GM18507 (cell line): ENCODE measurements around the gene AUNIP.

Source experiments
- DNase-seq: peaks from one replicate; pipeline ENCODE4 v3.0.0; 2011; ENCODE audit warnings: low read depth; ENCODE audit not compliant: insufficient read length; ENCODE audit errors: extremely low spot score
- FAIRE-seq: peaks from 2 replicates; lab custom pipeline; 2011; peaks lifted over from hg19 to GRCh38; lab: Jason Lieb, UNC

AUNIP gene, protein sequence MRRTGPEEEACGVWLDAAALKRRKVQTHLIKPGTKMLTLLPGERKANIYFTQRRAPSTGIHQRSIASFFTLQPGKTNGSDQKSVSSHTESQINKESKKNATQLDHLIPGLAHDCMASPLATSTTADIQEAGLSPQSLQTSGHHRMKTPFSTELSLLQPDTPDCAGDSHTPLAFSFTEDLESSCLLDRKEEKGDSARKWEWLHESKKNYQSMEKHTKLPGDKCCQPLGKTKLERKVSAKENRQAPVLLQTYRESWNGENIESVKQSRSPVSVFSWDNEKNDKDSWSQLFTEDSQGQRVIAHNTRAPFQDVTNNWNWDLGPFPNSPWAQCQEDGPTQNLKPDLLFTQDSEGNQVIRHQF

DNA sequence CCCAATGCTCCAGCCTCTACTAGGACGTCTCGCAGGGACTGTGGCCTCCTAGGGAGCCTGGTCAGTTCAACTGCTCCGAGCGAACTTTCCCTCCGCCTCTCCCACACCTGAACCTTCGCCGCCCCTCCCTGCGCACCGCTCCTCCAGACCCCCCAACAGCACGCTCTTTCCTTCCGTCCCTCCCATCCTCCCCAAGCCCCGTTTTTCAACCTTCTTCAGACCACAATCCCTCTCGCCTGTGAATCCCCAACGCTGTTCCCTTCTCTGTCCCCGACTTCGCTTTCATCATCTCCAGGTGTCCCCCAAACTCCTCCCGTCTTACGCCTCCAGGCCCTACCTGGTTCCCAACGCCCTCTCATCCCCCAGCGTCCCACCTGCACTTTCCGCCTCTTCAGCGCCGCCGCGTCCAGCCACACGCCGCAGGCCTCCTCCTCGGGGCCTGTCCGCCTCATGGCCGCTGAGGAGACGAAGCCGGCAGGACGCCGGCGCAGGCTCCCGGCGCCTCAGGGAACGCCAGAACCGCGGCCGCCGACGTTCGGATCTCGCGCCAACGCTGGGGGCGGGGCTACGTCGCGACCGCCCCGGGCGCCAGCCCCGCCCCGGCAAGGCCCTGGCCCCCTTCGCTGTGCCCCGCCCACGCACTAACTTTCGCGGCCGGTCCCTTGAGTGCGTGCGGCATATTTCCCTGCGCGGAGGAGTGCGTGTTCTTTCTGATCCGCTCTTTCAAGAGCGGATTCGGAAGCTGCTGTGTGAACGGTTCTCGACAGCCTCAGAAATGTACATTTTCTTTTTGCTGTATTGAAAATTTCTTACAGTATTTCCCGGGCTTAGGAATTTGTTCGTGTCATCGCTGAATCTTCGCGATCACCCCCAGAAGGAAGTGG lies at the start of gene AUNIP:
AUNIP (minus strand) TSS at position 552 of the 884 bp plus-strand sequence; CDS start at position 452, 100 bp downstream.
- FAIRE-seq (peak; percentile 93), DNase-seq (peak; percentile 96)

DNA sequence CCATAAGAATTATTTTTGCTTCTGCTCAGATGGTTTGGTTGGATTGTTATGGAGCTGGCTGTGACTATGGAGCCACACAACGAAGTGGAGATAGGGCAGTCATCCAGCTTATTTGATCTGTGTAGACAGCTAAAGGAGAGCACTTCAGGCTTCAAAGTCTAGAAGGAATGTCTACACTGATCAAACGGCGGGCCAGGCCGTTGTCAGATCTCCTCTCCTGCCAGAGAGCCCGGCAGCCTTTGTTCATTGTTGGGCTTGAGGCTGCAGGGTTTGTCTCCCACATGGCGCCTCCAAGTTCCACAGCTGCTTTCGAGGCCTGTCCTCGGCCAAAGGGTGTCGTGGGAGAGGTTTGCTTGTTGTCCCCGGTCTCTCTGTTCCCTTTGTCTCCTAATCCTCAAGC lies 49.8 kb upstream of the AUNIP start:
- FAIRE-seq, result no peak

DNA sequence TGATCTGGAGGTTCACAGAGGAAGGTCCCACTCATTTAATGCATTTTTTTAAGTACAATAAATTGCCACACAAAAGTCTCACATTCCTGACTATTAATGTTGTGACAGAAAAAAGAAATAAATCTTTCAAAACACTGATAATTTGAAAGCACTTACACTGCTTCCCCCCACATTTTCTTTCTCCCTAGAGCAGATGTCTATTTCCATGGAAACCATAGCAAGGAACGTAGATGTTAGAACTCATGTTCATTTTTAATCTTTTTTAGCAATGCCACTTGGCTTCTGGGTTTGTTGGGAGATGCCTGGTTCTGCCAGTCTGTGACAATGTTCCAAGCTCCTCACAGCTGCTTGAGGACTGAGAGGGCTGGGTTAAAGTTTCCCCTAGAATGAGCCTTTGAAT lies 48.9 kb upstream of the AUNIP start:
- DNase-seq (no peak), FAIRE-seq (no peak)

More for the DNA sequence above, 49.8 kb upstream of the AUNIP start:
- DNase-seq, result no peak

DNA sequence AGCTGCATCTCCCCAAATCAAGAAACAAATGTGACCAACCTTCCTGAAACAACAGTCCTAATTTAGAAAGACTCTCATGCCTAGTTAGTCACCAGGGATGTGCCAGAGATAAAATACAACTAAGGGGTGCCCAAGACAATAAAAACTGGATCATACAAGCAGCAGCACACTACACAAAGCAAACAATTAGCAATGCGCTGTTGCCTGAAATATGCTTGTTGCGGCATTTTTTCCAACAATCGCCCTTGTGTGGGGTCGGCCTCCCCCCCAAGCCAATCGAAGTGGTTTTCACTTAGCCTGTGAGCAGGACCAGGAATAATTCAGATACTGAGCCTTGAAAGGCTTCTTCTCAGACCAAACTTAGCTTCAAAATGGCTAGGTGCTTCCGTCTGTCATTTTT lies 48.3 kb upstream of the AUNIP start:
- DNase-seq (no peak), FAIRE-seq (no peak)

DNA sequence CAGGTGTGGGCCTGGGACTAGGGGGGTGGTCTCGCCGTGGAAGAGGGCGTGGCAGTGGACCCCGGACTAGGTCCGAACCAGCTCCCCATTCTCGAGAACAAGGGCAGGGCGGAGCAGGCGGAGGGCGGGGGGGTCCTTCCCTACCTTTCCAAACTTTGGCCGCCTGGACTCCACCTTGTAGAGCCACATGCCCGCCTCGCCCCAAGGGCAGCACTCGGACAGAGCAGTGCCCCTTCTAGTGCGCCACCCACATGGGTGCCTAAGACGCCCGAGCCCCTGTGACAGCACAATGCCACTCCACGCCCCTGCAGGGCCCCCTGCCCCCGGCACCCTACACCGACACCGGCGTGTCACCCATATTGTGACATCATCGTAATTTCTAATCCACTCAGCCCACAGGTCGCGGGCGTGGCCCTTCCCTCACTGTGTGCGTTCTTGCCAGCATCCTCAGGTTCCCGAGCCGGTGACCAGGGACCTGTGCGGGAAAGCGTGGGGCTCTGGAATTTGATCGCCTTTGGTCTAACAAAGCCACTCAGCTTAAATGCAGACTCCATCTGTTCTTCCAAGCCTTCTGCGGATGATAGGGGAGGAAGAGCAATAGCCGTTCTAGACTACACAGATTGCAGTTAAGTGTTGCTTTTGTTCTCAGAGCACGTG lies 47.5 kb upstream of the AUNIP start:
- DNase-seq, result no peak
- no peak for FAIRE-seq

DNA sequence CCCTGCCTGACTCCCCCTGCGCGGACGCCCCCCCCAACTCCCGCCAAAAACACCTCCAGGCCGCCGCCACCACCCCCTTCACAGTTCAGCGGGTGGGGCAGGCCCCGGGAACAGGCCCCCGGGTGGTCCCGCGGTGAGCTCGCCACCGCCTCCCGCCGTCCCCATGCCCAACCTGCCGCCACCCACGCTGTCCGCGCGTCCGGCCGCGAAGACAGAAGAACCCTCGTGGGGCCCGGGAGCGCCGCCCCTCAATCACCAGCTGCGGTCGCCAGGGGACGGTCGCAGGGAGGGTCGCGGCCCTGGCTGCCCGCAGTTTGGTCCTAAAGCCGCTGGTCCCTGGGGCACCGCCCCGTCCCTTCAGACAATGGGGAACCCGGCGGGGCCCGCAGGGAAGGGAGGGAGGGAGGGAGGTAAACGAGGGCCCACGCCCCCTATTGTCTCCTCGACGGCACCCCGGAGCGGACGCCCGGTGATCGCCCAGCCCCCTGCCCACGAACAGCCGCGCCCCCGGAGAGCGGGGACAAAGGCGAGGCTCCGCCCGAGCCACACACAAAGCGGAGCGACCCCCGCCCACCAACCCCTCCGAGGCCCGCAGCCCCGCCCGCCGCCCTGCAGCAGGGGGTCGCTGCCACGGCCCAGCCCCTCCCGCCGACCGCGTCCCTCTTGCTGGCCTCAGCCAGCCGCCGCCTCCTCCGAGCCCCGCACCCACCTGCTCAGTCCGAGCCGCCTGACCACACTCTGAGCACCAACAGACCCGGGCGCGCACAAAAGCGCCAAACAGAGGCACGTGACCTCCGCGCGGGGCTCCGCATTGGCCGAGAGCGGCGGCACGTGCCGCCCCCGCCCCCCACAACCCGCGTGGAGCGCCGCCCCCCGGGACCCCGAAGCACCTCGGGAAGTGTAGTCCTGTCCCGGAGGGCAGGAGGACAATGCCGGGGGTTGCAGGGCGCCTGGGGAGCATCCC lies 46.7 kb upstream of the AUNIP start, which contains the start of gene STMN1:
STMN1 (minus strand) TSS at position 740 of the 964 bp plus-strand sequence. CDS start 1,743 bp downstream, outside the sequence.
- peak; percentile 92 for DNase-seq
- peak; percentile 87 for FAIRE-seq

DNA sequence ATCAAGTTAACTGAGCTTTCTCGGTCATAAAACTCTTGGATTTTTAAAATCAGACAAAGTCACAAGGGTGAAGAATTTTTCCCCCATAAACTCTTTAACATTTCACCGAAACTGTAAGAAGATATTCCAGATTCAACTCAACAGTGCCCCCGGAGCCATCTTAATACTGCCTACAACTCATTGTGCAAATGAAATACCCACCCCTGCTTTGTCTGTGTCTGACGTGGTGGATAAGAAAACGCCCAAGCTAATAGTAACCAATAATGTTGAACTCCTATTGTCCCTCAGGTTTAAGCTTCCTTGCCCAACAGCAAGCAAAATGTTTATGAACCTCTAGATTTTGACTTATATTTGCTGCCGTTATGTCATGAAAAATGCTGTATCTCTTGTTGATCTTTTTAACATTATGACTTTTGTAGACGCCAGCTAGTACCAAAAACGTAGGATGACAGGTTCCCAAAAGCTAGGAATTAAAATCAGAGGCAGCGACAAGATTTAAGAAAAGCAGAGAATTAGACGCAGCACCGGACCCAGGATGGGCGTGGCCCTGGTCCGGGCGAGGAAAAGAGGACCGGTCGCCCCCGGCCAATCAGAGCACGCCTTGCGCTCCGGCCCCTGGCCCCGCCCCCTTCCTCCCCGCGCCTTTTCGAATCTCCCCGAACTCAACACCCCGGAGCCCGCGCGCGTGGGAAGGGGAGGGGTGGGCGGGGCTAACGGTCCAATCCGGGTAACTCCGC lies 45.9 kb upstream of the AUNIP start:
- DNase-seq (peak; percentile 94), FAIRE-seq (peak; percentile 86)

DNA sequence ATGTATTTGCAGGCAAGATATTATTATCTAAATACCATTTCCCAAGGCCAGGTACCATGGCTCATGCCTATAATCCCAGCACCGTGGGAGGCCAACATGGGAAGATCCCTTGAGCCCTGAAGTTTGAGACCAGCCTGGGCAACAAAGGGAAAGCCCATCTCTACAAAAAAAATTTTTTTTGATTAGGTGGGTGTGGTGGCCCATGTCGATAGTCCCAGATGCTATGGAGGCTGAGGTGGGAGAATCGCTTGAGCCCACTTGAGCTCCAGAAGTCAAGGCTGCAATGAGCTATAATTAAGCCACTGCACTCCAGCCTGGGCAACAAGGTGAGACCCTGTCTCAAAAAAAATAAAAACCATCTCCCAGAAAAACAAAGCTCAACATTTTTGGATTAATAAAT lies 44.7 kb upstream of the AUNIP start:
- FAIRE-seq, result no peak
- no peak for DNase-seq

DNA sequence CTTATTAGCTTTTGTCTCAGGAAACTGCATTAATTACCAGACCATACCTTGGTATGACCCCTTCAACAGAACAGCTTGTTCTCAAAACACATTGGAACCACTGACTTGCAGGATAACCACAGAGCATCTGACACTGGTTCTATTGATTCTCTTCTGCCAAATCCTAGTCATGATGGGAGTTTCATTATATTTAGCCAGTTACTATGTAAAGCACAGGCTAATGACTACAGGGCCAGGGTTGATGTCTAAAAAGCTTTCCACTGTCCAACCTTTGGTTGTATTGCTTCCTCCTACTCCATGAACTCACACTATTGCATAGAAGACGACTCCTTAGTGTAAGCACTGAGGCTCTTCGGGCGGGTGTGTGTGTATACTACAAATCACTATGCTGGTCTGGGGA lies 43.2 kb upstream of the AUNIP start:
- DNase-seq, result no peak
- FAIRE-seq, result no peak

DNA sequence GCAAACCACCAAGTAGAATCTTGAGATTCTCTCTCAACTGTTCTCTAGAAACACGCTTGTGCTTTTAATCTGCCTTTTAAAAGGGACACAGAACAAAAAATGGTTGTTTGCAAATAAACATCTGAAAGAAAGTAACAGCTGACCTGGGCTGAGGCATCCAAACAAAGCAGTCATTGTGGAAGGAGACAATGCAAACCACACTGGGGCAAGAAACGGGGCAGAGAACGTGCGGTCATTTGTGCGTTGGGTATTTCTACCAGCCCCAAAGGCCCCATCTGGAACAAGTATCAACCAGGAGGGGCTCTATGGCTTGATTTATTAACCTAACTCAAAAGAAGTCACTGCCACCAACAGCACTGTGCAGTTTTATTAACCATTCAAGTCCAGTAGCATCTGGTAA lies 41.0 kb upstream of the AUNIP start:
- FAIRE-seq (no peak), DNase-seq (no peak)

DNA sequence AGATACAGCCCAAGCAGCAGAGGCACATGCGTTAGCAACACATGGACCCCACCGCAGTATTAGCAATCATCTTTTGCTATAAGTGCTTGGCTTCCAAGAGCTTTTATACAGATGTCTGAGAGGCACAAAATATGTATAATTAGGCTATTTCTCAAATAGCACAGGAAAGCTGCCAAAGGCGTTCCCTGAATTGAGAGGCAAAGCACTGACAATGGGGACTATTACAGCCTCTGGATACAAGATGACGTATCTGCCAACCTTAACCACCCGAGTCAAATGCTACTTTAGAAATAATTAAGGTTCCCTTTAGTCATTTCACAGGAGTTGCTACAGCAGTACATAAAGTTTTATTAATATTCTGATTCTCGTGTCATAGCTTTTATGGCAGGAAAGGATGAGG lies 40.5 kb upstream of the AUNIP start:
- FAIRE-seq (no peak), DNase-seq (no peak)

DNA sequence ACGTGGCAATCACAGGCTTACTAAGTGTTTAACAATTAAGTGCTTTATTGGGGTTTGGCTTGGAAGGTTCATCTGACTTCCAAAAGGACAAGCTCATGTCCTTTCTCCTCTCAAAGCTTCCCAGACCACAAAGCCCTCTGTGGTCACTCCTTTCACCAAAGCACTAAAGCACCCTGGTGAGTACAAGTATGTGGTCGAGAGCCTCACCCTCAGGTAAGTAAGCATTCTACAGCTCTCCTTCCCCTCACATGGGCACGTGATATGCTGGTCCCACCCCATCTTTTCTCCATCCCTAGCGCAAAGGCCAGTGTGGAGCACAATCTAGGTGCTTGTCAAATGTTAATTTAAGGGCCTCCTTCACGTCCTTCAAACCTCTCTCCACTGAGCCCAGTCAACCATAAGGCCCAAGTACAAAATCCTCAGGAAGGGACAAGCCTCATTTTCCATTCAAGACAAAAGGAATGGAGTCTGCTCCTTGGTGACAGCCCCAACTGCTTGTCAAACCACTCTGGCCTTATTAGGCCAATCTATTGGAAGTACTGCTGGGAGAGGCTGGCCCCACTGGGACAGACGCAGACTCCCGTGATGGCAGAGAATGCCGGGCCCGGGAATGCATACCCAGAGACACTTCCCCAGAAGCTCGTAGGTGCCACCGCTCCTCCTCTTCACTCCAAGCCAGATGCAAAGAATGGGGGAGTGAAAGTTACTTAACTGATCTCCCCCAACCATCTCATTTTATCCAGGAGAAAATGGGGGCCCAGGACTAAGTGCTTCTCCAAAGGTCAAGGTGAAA lies 39.2 kb upstream of the AUNIP start:
- no peak for FAIRE-seq
- no peak for DNase-seq

DNA sequence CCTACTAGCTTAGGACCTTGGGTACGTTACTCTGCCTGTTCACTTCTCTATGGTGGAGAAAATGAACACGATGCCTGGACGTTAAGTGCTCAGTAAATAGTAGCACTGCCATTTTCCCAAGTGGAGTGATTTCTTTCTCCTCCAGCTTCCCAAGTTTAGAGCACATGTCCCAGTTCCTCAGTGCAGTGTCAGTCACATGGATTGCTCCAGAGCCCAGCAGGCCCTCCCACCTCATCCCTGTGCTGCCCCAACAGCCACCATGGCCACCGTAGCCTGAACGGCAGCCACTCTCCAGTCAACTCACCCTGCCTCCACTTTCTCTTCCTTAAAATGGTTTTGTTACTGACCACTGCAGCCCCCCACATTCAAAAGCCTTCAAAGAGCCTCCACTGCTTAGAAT lies 38.5 kb upstream of the AUNIP start:
- DNase-seq, result no peak
- no peak for FAIRE-seq

DNA sequence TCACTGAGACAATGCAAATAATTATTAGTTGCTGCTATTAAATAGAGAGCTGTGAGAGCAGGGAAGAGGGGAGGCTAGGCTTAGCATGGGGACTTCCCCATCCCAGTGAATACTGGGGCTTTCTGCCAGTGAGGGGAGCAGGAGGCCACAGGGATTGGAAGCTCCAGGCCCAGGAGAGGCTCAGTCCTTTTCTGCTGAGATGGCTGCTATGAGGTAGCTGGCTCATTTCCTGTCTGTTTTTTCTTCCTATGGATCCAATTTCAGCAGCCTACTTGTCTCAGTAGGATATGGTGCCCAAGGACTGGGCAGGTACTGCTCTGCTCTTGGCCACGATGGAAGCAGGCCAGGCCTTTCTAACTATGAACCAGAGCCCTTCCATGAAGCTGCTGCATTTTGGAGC lies 37.0 kb upstream of the AUNIP start:
- FAIRE-seq (no peak), DNase-seq (no peak)

DNA sequence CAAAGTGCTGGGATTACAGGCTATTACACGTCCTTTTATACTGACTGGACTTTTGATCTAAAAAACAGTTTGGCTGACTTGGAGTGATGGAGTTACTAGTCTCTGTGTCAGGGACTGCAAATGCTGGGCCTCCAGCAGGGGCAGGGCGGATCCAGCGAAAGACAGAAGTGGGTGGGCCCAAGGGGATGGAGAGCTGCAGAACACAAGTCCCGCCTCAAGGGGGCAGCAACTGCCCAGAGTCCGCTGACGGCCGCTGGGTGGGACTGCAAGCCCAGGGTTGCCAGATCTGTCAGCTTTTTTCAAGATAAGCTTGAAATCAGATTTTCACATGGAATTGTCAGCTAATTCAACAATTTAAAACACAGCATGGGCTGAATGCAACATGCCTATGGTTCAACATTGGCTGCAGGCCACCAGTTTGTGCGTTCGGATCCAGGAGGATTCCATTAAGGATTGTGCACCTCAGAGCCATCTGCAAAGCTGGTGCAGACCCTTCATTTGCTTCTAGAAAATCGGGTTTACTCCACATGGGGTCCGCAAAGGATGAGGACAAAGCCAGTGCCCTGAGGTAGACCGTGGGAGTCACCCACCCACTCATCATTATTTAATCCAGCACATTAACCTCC lies 36.2 kb upstream of the AUNIP start:
- FAIRE-seq (peak; percentile 90), DNase-seq (peak; percentile 95)

DNA sequence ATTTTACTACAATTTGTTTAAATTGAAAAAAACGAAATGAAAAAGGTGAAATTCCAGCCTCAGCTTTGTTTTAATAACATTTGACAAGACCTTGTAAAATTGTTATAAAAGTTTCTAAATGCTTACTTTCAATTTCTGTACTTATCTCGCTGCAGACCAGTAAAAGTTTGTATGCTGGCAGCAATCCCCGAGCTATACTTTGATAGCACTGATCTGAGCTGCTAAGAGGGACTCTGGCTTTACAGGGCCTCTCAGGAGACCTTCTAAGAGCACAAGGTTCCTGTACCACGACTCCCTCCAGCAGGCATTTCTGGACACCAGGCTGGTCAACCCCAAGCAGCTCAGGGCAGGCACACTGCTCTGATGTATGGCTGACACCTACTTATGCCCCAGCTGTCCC lies 33.9 kb upstream of the AUNIP start:
- FAIRE-seq, result no peak
- DNase-seq, result no peak

DNA sequence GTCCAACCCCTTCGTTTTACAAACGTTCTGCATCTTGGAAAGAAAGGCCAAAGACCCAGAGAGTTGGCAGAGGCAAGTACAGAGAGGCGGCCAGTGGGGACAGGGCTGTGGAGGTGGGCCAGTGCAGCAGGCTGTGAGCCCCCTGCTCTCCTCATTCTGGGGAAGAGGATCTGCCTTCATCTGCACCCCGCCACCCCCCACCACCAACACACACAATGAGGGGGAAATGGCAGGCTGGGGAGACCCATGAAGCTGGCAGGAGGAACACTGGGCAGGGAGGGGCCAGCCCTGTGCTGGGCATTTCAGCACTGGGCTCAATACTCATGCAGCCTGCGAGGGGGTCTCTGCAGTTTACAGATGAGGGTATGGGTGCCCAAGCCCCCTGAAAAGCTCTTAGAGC lies 32.3 kb upstream of the AUNIP start:
- DNase-seq (no peak), FAIRE-seq (no peak)
